GM12801 (cell line): Measurements from ENCODE around the gene SNRPD3.

Source experiments
- TF ChIP-seq, protein P1 (sequence below): IDR thresholded peaks from one replicate; pipeline ENCODE4 v1.5.1; 2011; ENCODE audit warnings: control low read depth; ENCODE audit not compliant: insufficient read length; ENCODE audit errors: extremely low read depth

SNRPD3 gene

GRCh38 chr22:24592058-24592850, 36.5 kb downstream of the SNRPD3 start:
- TF ChIP-seq, protein P1, sequence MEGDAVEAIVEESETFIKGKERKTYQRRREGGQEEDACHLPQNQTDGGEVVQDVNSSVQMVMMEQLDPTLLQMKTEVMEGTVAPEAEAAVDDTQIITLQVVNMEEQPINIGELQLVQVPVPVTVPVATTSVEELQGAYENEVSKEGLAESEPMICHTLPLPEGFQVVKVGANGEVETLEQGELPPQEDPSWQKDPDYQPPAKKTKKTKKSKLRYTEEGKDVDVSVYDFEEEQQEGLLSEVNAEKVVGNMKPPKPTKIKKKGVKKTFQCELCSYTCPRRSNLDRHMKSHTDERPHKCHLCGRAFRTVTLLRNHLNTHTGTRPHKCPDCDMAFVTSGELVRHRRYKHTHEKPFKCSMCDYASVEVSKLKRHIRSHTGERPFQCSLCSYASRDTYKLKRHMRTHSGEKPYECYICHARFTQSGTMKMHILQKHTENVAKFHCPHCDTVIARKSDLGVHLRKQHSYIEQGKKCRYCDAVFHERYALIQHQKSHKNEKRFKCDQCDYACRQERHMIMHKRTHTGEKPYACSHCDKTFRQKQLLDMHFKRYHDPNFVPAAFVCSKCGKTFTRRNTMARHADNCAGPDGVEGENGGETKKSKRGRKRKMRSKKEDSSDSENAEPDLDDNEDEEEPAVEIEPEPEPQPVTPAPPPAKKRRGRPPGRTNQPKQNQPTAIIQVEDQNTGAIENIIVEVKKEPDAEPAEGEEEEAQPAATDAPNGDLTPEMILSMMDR, result no peak

- TF ChIP-seq, protein P1, result no peak
Measured at GRCh38 chr22:24592851-24593558, 37.2 kb downstream of the SNRPD3 start, which contains the start of gene LRRC75B. Gene LRRC75B (minus strand): TSS chr22:24593073. CDS start chr22:24593039, 34 bp downstream.

DNA sequence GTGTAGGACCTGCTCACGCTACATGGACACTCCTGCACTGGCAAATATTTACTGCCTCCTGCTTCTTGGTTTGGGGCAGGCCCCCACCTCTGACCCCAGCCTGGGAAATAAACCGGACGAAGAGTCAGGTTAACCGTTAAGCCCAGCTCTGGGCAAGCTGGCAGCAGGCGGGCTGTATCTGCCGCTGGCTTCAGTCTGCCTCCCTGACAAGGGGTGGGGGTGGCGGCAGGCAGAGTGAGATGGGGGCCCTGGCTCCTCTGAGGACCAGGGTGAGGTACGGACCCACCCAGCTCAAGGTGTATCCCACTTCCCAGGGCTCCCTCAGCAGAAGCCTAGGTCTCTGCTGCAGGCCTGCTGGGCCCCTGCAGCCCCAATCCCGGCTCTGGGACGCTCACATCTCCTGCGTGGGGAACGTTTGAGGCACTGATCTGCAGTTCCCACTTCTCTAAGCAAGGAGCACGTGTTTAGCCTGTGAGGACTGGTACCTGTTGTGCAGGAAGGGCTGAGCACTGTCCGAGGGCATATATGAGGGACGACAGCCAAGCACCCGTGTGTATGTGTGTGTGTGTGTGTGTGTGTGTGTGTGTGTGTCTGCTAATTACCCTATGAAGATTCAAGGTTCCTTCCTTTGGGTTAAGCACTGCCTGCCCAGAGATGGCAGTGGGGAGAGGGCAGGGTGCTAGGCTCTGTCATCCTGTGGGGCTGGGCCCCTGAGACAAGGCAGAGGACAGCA, 38.2 kb downstream of the SNRPD3 start:
- TF ChIP-seq, protein P1, result no peak

DNA sequence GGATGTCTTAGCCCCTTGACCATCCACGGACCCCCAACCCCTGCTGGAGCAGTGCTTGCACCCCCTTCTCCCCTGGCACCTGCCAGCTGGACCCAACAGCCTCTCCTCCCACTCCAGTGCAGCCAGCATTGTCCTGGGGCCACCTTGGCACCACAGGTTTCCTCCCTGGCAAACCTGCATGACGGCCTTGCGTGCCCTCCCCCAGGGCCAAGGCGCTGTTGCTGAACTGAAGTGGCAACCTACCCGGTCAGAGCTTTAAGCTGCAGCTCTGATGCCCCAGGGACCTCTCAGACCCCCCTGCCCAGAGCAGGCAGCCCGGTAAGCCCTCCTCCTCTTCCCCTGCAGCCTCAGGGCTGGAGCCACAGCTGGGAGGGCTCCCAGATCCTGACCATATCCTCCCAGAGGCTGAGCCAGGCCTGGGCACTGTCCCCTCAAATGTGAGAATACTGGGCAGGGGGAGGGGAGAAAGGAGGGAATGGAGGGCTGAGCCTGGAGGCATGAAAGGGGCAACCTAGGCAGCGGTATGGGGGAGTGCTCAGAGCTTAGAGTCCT, 38.8 kb downstream of the SNRPD3 start:
- TF ChIP-seq, protein P1, result no peak

- TF ChIP-seq, protein P1, result no peak
Measured at GRCh38 chr22:24595228-24595627, 39.4 kb downstream of the SNRPD3 start.

- TF ChIP-seq, protein P1, result no peak
Measured at GRCh38 chr22:24595863-24596262, 40.1 kb downstream of the SNRPD3 start.

DNA sequence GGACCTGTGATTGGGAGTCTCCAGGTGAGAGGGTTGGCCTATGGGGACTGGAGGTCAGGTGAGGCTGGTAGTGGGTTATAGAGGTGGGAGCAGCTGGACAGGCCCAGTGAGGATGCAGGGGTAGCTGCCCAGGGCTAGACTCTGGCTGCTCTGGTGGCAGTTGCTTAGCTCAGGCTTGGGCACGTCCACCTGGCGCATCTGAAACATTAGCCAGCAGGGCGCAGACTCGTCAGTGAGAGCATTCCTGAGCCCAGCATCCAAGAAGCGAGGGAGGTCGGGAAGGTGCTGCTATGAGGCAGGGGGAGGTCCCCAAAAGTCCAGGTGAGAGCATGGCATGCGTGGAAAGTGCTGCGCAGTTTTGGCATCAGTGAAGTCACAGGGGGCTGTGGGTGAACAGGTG, 43.7 kb downstream of the SNRPD3 start:
- TF ChIP-seq, protein P1, result no peak
